HepG2 (cell line): ENCODE data around the gene AARS2. TPM values are rescaled to one million over a fixed set of nuclear protein-coding genes. Genes with fewer than 3 reads are reported as not detected.
"Not testable (repeated sequence)": the region's sequence is repeated elsewhere in the genome, so short reads cannot be mapped to it uniquely, and the experiment has no call there.

Experiments
- ATAC-seq: fragments of 200-7000 bp; cut with Tn5 transposase; 3 replicates; pipeline ENCODE4 v1.9.1; 2020; ENCODE audit warnings: mild to moderate bottlenecking, moderate library complexity
- BruUV-seq: library from RNA; stranded (reverse); fragments of 400-500 nt; replicated peaks from 2 replicates; lab custom pipeline; 2021; lab: Mats Ljungman, UMichigan
- CTCF ChIA-PET: fragments of 300-600 bp; formaldehyde crosslinking; extraction: SDS; loops from one replicate; lab custom pipeline; 2021; ENCODE audit warnings: low total read pairs, inconsistent platforms, low intra/inter-chr PET ratio; lab: Yijun Ruan, JAX
- POLR2A ChIA-PET: fragments of 350-600 bp; sonication (Branson Sonifier 250); formaldehyde crosslinking; loops from one replicate; lab custom pipeline; 2020; ENCODE audit warnings: antibody characterized with exemption, inconsistent platforms; lab: Yijun Ruan, JAX
- DNase-seq: peaks from one replicate; pipeline ENCODE4 v3.0.0-alpha.2; 2015; ENCODE audit warnings: low spot score
- FAIRE-seq: peaks from 3 replicates; lab custom pipeline; 2011; peaks lifted over from hg19 to GRCh38; lab: Jason Lieb, UNC
- H2AFZ ChIP-seq: one replicate; pipeline ENCODE4 v1.6.1; 2011; ENCODE audit warnings: low read length, inconsistent platforms
- H3K27ac ChIP-seq: fragments of 300-600 bp; 3 replicates; pipeline ENCODE4 v1.8.0; 2011; ENCODE audit warnings: mixed run types, mild to moderate bottlenecking, mixed read lengths, low read length, inconsistent platforms; ENCODE audit not compliant: insufficient read depth; ENCODE audit errors: extremely low read length
- H3K27me3 ChIP-seq, 2 experiments: fragments of 200-600 bp in 1 of 2; 2 replicates in 1 of 2; 3 replicates in 1 of 2; pipeline versions ENCODE4 v1.6.0 to v1.8.0; 2011; ENCODE audit warnings: low read length in 2 of 2, mild to moderate bottlenecking in 2 of 2, moderate library complexity in 2 of 2, inconsistent platforms in 1 of 2; ENCODE audit not compliant: insufficient read depth in 2 of 2, control insufficient read depth in 1 of 2
- H3K36me3 ChIP-seq, 2 experiments: fragments of 200-600 bp in 1 of 2; replicated peaks in 1 of 2; 2 replicates in 1 of 2; 3 replicates in 1 of 2; pipeline versions ENCODE4 v1.5.1 to v1.8.0; 2011; ENCODE audit warnings: low read length in 2 of 2, inconsistent platforms in 1 of 2; ENCODE audit not compliant: insufficient read depth in 2 of 2, control insufficient read depth in 1 of 2
- H3K4me1 ChIP-seq: 2 replicates; pipeline ENCODE4 v1.5.1; 2012; ENCODE audit warnings: low read length, inconsistent platforms; ENCODE audit not compliant: insufficient read depth
- H3K4me2 ChIP-seq: 2 replicates; pipeline ENCODE4 v1.6.0; 2011; ENCODE audit warnings: low read depth, low read length, inconsistent platforms
- H3K4me3 ChIP-seq, 3 experiments: fragments of 200-600 bp in 1 of 3; sonication (generic), shearing (Covaris generic) in 1 of 3; replicated peaks in 1 of 3; 2 replicates each; pipeline ENCODE4 v1.5.1; 2011 to 2016; ENCODE audit warnings: low read length in 3 of 3, inconsistent platforms in 2 of 3, low read depth in 2 of 3, mild to moderate bottlenecking in 2 of 3, control low read depth in 1 of 3, mixed read lengths in 1 of 3; ENCODE audit not compliant: insufficient read depth in 1 of 3
- H3K79me2 ChIP-seq: one replicate; pipeline ENCODE4 v1.6.1; 2011; ENCODE audit warnings: low read length, inconsistent platforms; ENCODE audit not compliant: insufficient read depth
- H3K9ac ChIP-seq: 2 replicates; pipeline ENCODE4 v1.6.0; 2011; ENCODE audit warnings: mild to moderate bottlenecking, low read depth, low read length, inconsistent platforms; ENCODE audit not compliant: insufficient read depth
- H3K9me3 ChIP-seq: 2 replicates; pipeline ENCODE4 v1.5.1; 2012; ENCODE audit warnings: mild to moderate bottlenecking, low read length
- H4K20me1 ChIP-seq: 2 replicates; pipeline ENCODE4 v1.6.0; 2011; ENCODE audit warnings: inconsistent platforms, mild to moderate bottlenecking, low read length, moderate library complexity; ENCODE audit not compliant: insufficient read depth
- ARID4A ChIP-seq: sonication (generic); formaldehyde crosslinking; IDR thresholded peaks from 2 replicates; pipeline ENCODE4 v1.5.0; 2020; ENCODE audit warnings: mild to moderate bottlenecking, missing genetic modification reagents, borderline replicate concordance
- DRAP1 ChIP-seq: IDR thresholded peaks from 2 replicates; pipeline ENCODE4 v1.6.1; 2016; ENCODE audit warnings: missing genetic modification reagents, missing compliant biosample characterization
- GFI1 ChIP-seq: sonication (generic); formaldehyde crosslinking; IDR thresholded peaks from 2 replicates; pipeline ENCODE4 v1.5.0; 2020; ENCODE audit warnings: missing genetic modification reagents, mild to moderate bottlenecking, borderline replicate concordance
- GLMP ChIP-seq: sonication (generic); formaldehyde crosslinking; IDR thresholded peaks from 2 replicates; pipeline ENCODE4 v1.9.0; 2021; ENCODE audit warnings: missing genetic modification reagents, mild to moderate bottlenecking, borderline replicate concordance
- HNF4A ChIP-seq: sonication (generic); formaldehyde crosslinking; IDR thresholded peaks from 2 replicates; pipeline ENCODE4 v1.4.0; 2020; ENCODE audit warnings: missing genetic modification reagents
- IKZF1 ChIP-seq: fragments of 450-650 bp; IDR thresholded peaks from 2 replicates; pipeline ENCODE4 v1.7.1; 2016
- THYN1 ChIP-seq: sonication (generic); formaldehyde crosslinking; IDR thresholded peaks from 2 replicates; pipeline ENCODE4 v1.8.1; 2023; ENCODE audit warnings: low read depth, mild to moderate bottlenecking, moderate library complexity, missing genetic modification reagents, borderline replicate concordance
- U2AF1 ChIP-seq: fragments of 200-400 bp; formaldehyde crosslinking; optimal IDR thresholded peaks from 2 replicates; pipeline ENCODE3; 2017; ENCODE audit warnings: mild to moderate bottlenecking, low read depth, low read length
- ZFAT ChIP-seq: sonication (generic); formaldehyde crosslinking; conservative IDR thresholded peaks from 2 replicates; pipeline ENCODE4 v1.8.1; 2023; ENCODE audit warnings: missing genetic modification reagents, inconsistent platforms
- ZFYVE20 ChIP-seq: sonication (generic); formaldehyde crosslinking; IDR thresholded peaks from 2 replicates; pipeline ENCODE4 v1.8.0; 2023; ENCODE audit warnings: low read depth, mild to moderate bottlenecking, moderate library complexity, missing genetic modification reagents, borderline replicate concordance
- ZNF160 ChIP-seq: sonication (generic); formaldehyde crosslinking; IDR thresholded peaks from 2 replicates; pipeline ENCODE4 v1.8.0; 2022; ENCODE audit warnings: mild to moderate bottlenecking, inconsistent platforms, missing genetic modification reagents
- ZNF780A ChIP-seq: sonication (generic); formaldehyde crosslinking; IDR thresholded peaks from 2 replicates; pipeline ENCODE4 v1.8.0; 2022; ENCODE audit warnings: mild to moderate bottlenecking, missing genetic modification reagents, moderate library complexity
- WGBS: methylation state at CpG from one replicate; pipeline ENCODE4 v1.1.6; 2017; ENCODE audit warnings: low lambda C conversion rate; 5-methylcytosine and 5-hydroxymethylcytosine counted together
- in situ Hi-C: cut with HindIII; loops from 2 replicates; pipeline ENCODE4 v1.10.0; 2017; ENCODE audit warnings: low pct_unique_long_range_greater_than_20kb; ENCODE audit not compliant: extremely low pct_ligation_motif_present
- intact Hi-C: fragments of 100-400 bp; cut with micrococcal nuclease; formaldehyde crosslinking; loops from one replicate; pipeline ENCODE4 v1.10.0; 2022; ENCODE audit not compliant: unreplicated experiment
- polyA plus RNA-seq, 8 experiments: library from polyadenylated mRNA; depleted of rRNA in 3 of 8; stranded (reverse) in 7 of 8; unstranded in 1 of 8; fragments of >200 nt; fragmentation: Illumina TruSeq in 4 of 8; extraction: Trizol in 4 of 8; gene quantifications; 2 replicates each; pipeline versions ENCODE4 v1.2.1 to v1.2.3, GENCODE V29; 2011 to 2016; ENCODE audit warnings: low read depth in 4 of 8, missing spikeins in 1 of 8, mixed read lengths in 1 of 8; ENCODE audit not compliant: insufficient read depth in 1 of 8
- total RNA-seq, 5 experiments: library from RNA; depleted of rRNA; stranded (reverse); fragments of >200 nt; fragmentation: Illumina TruSeq; extraction: Trizol; gene quantifications; 2 replicates each; pipeline ENCODE4 v1.2.3, GENCODE V29; 2016; ENCODE audit warnings: low read depth in 1 of 5

Gene AARS2
- total and polyA plus RNA-seq, 2 of the 13 experiments (the other 11 are each of a cell fraction or from before 2014, with no cell fraction given) = 7.5 to 24.1 TPM

GRCh38 chr6:44350650-44350994 lies 37.5 kb upstream of the AARS2 start:
- H2AFZ ChIP-seq, H3K27ac ChIP-seq, in situ Hi-C loops, H4K20me1 ChIP-seq, FAIRE-seq, POLR2A ChIA-PET, H3K27me3 ChIP-seq, BruUV-seq, H3K79me2 ChIP-seq, intact Hi-C loops, CTCF ChIA-PET, H3K9ac ChIP-seq, H3K4me2 ChIP-seq, DNase-seq, H3K36me3 ChIP-seq, H3K4me3 ChIP-seq, H3K9me3 ChIP-seq: not testable (repeated sequence)
- TF ChIP-seq GFI1 (CRISPR knock-in tag) = 0 out of 2 replicates have a peak, but pooled peaks have one; percentile 19
- 0 out of 2 replicates have a peak, but pooled peaks have one; percentile 57 for TF ChIP-seq ZFAT (CRISPR knock-in tag)
- WGBS = 14% methylated on average over 4 of the region's 4 CpGs
- H3K4me1 ChIP-seq = peaks cover 11% of the 10 kb centered on the region
- peak; percentile 26 for ATAC-seq

GRCh38 chr6:44349904-44350649 lies 36.9 kb upstream of the AARS2 start:
- ATAC-seq (peak; percentile 75), DNase-seq (peak; percentile 17), FAIRE-seq (peak; percentile 18)
- H3K9me3 ChIP-seq = no peaks in the 10 kb centered on the region
- H3K4me1 ChIP-seq = peaks cover 11% of the 10 kb centered on the region
- H3K27me3 ChIP-seq = peaks cover 0 to 6% of the 10 kb centered on the region in 2 experiments; a peak in 3 of 5 replicates
- H3K4me3 ChIP-seq = no peak overlapping the region
- H3K36me3 ChIP-seq = no peaks in the 10 kb centered on the region
- BruUV-seq = no TSS peak
- CTCF ChIA-PET = no interaction called here
- intact Hi-C loops = no loop called here
- no peak overlapping the region for H2AFZ ChIP-seq
- no peak overlapping the region for H3K9ac ChIP-seq
- no peaks in the 10 kb centered on the region for H3K79me2 ChIP-seq
- 25% methylated on average over 6 of the region's 6 CpGs for WGBS
- no peaks in the 10 kb centered on the region for H4K20me1 ChIP-seq
- POLR2A ChIA-PET = no interaction called here
- no peak overlapping the region for H3K27ac ChIP-seq
- no peak overlapping the region; the same call in 1 of the 2 replicates for H3K4me2 ChIP-seq
- in situ Hi-C loops = no loop called here
- TF ChIP-seq HNF4A (peak; percentile 49), ARID4A (CRISPR knock-in tag) (no peak), IKZF1 (no peak), ZNF780A (no peak), ZFYVE20 (CRISPR knock-in tag) (no peak), THYN1 (no peak), GLMP (CRISPR knock-in tag) (no peak), ZNF160 (no peak), U2AF1 (no peak), DRAP1 (CRISPR knock-in tag) (no peak)
